ENCODE data around the gene AMER2. TPM values are rescaled to one million over a fixed set of nuclear protein-coding genes. Genes with fewer than 3 reads are reported as not detected.

Gene AMER2
- total and polyA plus RNA-seq, 2 experiments from 2014 or later, result 0.31 to 0.76 TPM

GRCh38 chr13:25166306-25166705, 5.8 kb downstream of the AMER2 start (continued):
- no peak for TF ChIP-seq ZNF462 (CRISPR knock-in tag; IDR thresholded peaks at IDR 0.05)
- no peak for TF ChIP-seq EZH2 (IDR thresholded peaks at IDR 0.05; ENCODE audit: low read depth, unreplicated experiment)
- no peak for TF ChIP-seq JUNB (IDR thresholded peaks at IDR 0.05; ENCODE audit: unreplicated experiment)
- TF ChIP-seq, protein P1, sequence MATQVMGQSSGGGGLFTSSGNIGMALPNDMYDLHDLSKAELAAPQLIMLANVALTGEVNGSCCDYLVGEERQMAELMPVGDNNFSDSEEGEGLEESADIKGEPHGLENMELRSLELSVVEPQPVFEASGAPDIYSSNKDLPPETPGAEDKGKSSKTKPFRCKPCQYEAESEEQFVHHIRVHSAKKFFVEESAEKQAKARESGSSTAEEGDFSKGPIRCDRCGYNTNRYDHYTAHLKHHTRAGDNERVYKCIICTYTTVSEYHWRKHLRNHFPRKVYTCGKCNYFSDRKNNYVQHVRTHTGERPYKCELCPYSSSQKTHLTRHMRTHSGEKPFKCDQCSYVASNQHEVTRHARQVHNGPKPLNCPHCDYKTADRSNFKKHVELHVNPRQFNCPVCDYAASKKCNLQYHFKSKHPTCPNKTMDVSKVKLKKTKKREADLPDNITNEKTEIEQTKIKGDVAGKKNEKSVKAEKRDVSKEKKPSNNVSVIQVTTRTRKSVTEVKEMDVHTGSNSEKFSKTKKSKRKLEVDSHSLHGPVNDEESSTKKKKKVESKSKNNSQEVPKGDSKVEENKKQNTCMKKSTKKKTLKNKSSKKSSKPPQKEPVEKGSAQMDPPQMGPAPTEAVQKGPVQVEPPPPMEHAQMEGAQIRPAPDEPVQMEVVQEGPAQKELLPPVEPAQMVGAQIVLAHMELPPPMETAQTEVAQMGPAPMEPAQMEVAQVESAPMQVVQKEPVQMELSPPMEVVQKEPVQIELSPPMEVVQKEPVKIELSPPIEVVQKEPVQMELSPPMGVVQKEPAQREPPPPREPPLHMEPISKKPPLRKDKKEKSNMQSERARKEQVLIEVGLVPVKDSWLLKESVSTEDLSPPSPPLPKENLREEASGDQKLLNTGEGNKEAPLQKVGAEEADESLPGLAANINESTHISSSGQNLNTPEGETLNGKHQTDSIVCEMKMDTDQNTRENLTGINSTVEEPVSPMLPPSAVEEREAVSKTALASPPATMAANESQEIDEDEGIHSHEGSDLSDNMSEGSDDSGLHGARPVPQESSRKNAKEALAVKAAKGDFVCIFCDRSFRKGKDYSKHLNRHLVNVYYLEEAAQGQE (IDR thresholded peaks at IDR 0.05; ENCODE audit: unreplicated experiment), result no peak
- TF ChIP-seq, protein P2, sequence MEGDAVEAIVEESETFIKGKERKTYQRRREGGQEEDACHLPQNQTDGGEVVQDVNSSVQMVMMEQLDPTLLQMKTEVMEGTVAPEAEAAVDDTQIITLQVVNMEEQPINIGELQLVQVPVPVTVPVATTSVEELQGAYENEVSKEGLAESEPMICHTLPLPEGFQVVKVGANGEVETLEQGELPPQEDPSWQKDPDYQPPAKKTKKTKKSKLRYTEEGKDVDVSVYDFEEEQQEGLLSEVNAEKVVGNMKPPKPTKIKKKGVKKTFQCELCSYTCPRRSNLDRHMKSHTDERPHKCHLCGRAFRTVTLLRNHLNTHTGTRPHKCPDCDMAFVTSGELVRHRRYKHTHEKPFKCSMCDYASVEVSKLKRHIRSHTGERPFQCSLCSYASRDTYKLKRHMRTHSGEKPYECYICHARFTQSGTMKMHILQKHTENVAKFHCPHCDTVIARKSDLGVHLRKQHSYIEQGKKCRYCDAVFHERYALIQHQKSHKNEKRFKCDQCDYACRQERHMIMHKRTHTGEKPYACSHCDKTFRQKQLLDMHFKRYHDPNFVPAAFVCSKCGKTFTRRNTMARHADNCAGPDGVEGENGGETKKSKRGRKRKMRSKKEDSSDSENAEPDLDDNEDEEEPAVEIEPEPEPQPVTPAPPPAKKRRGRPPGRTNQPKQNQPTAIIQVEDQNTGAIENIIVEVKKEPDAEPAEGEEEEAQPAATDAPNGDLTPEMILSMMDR (conservative IDR thresholded peaks at IDR 0.05; ENCODE audit: low read depth in 2 of 2), result no peak
- no peak for TF ChIP-seq EZH2phosphoT487 (IDR thresholded peaks at IDR 0.05; ENCODE audit: unreplicated experiment)

Data from GM23338 (cell line).